ENCODE data around the gene ESR2. TPM values are rescaled to one million over a fixed set of nuclear protein-coding genes. Genes with fewer than 3 reads are reported as not detected.

ESR2 gene
- total and polyA plus RNA-seq, 2 donors (not counting 3 experiments of a cell fraction or from before 2014, with no cell fraction given) = 0.10 to 0.58 TPM

DNA sequence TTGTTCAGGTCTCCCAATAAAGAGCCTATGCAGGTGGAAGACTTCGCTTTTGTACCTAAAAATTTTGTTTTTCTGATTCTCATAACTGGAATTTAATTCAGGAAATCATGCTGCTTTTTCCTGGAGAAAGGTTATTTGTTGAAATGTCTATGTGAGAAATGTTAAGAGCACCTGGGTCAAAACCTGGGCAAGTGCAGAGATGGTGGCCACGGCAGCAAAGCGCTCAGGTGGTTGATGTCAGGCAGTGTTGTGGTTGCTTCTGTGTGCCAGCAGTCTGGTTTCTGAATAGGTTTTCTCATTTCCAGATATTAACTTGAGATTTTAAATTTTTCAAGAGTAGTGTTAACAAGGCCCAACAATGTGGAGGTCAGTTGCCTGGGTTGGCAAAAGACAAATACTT, 96.2 kb downstream of the ESR2 start:
- Histone ChIP-seq H3K36me3 (ENCODE audit: control insufficient read depth in 2 of 2, extremely low read depth in 1 of 2, insufficient read depth in 2 of 2, low read length in 2 of 2) (no peaks in the 10 kb centered on the region), H3K27ac (ENCODE audit: insufficient read depth, low read depth, low read length) (no peak overlapping the region), H3K27me3 (ENCODE audit: control insufficient read depth in 2 of 2, insufficient read depth in 2 of 2, low read length in 2 of 2) (no peaks in the 10 kb centered on the region), H3K79me2 (ENCODE audit: control insufficient read depth, insufficient read depth, low read length) (no peaks in the 10 kb centered on the region), H3K9ac (replicated peaks; ENCODE audit: extremely low read depth, insufficient read depth, low read length) (no peak overlapping the region), H3K9me3 (replicated peaks; ENCODE audit: control insufficient read depth, insufficient read depth, low read length) (no peaks in the 10 kb centered on the region), H3K4me3 (replicated peaks in 1 of 3; ENCODE audit: insufficient read depth in 1 of 3, low read depth in 1 of 3, low read length in 3 of 3) (no peak overlapping the region), H3K4me2 (ENCODE audit: insufficient read depth, low read length) (no peak overlapping the region), H3K9me1 (replicated peaks; ENCODE audit: control insufficient read depth, extremely low read depth, insufficient read depth, low read length) (no peaks in the 10 kb centered on the region), H2AFZ (ENCODE audit: low read depth, low read length) (no peak overlapping the region), H3K4me1 (ENCODE audit: control insufficient read depth, extremely low read depth, insufficient read depth, low read length) (no peaks in the 10 kb centered on the region), H4K20me1 (replicated peaks; ENCODE audit: control insufficient read depth, extremely low read depth, insufficient read depth, low read length) (no peaks in the 10 kb centered on the region)
- no peak for FAIRE-seq
- no peak for TF ChIP-seq POLR2A (IDR thresholded peaks at IDR 0.05; ENCODE audit: low read depth, low read length)
- TF ChIP-seq POLR2AphosphoS5 (IDR thresholded peaks at IDR 0.05; ENCODE audit: insufficient read depth, low read depth, low read length) = no peak
- TF ChIP-seq GATA2 (IDR thresholded peaks at IDR 0.05; ENCODE audit: insufficient read depth, insufficient read length, low read depth, low read length) = no peak
- no peak for TF ChIP-seq EZH2 (IDR thresholded peaks at IDR 0.05; ENCODE audit: borderline replicate concordance, low read depth, low read length, severe bottlenecking)
- no peak for TF ChIP-seq FOS (IDR thresholded peaks at IDR 0.05; ENCODE audit: borderline replicate concordance, insufficient read depth, low read length)
- TF ChIP-seq CTCF (IDR thresholded peaks at IDR 0.05; ENCODE audit: extremely low read depth in 1 of 2, insufficient read depth in 1 of 2, low read depth in 1 of 2, low read length in 2 of 2) = no peak
- TF ChIP-seq, protein P1, sequence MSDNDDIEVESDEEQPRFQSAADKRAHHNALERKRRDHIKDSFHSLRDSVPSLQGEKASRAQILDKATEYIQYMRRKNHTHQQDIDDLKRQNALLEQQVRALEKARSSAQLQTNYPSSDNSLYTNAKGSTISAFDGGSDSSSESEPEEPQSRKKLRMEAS (IDR thresholded peaks at IDR 0.05; ENCODE audit: insufficient read depth, insufficient read length) = no peak
- no peak for TF ChIP-seq JUN (IDR thresholded peaks at IDR 0.05; ENCODE audit: borderline replicate concordance, insufficient read depth, insufficient read length, low read depth)
- DNase-seq (ENCODE audit: low read depth, low spot score) = no peak
- ChIA-PET CTCF (no interaction called here), POLR2A (no interaction called here)
- no TSS peak for BruUV-seq (replicated peaks)
- intact Hi-C loops (cut with micrococcal nuclease) = no loop called here
- dilution Hi-C loops (cut with MboI; ENCODE audit: extremely low pct_ligation_motif_present, low sequenced_read_pairs) = no loop called here
